Tibial artery (tissue), 4 donors: Measurements from ENCODE around the gene LBH.
A peak's percentile ranks its signal among the peaks of the same experiment; 100 is the strongest.
"Not testable (repeated sequence)": the region's sequence is repeated elsewhere in the genome, so short reads cannot be mapped to it uniquely, and the experiment has no call there.

ENCODE experiments used
- DNase-seq, 2 donors: peaks; one replicate each; pipeline ENCODE4 v3.0.0-alpha.2; 2019
- H3K27ac ChIP-seq, 2 donors: fragments of 200-600 bp; sonication (generic) in 1 of 2; 1 replicate in 1 of 2; 2 replicates in 1 of 2; pipeline ENCODE4 v1.5.1; 2018 to 2019; ENCODE audit warnings: mild to moderate bottlenecking in 1 of 2
- H3K27me3 ChIP-seq, 2 donors: fragments of 200-600 bp; sonication (generic) in 1 of 2; one replicate each; pipeline versions ENCODE4 v1.5.1 to v1.6.0; 2016 to 2019
- H3K36me3 ChIP-seq, 3 donors: fragments of 200-600 bp; sonication (generic) in 2 of 3; one replicate each; pipeline ENCODE4 v1.5.1; 2016 to 2019; ENCODE audit warnings: mild to moderate bottlenecking in 2 of 3
- H3K4me1 ChIP-seq, 4 donors: fragments of 200-600 bp; sonication (generic) in 2 of 4; 1 replicate in 3 of 4; 2 replicates in 1 of 4; pipeline ENCODE4 v1.5.1; 2016 to 2019
- H3K4me3 ChIP-seq, 2 donors: fragments of 200-600 bp; sonication (generic) in 1 of 2; 1 replicate in 1 of 2; 2 replicates in 1 of 2; pipeline ENCODE4 v1.5.1; 2018 to 2019; ENCODE audit warnings: mild to moderate bottlenecking in 2 of 2
- H3K9me3 ChIP-seq, 3 donors: fragments of 200-600 bp; sonication (generic) in 1 of 3; one replicate each; pipeline ENCODE4 v1.5.1; 2016 to 2019
- CTCF ChIP-seq, 2 experiments: fragments of 200-600 bp in 1 of 2; fragments of 450-650 bp in 1 of 2; IDR thresholded peaks; one replicate each; pipeline ENCODE4 v1.5.1; 2017 to 2019; ENCODE audit warnings: antibody characterized with exemption in 2 of 2, mild to moderate bottlenecking in 1 of 2, moderate library complexity in 1 of 2
- intact Hi-C: fragments of 100-400 bp; cut with DNase I; formaldehyde crosslinking; loops from one replicate; pipeline ENCODE4 v1.15.0; 2023; ENCODE audit warnings: low total_unique reads

Gene LBH

GRCh38 chr2:30265052-30266015, 34.0 kb downstream of the LBH start:
- Histone ChIP-seq H3K4me3 (peak overlapping the region in 1 of 2 donors; percentile 14), H3K36me3 (peaks cover 4 to 7% (median 6%) of the 10 kb centered on the region in 3 donors), H3K27me3 (no peaks in the 10 kb centered on the region), H3K9me3 (peaks cover 0 to 10% (median 0%) of the 10 kb centered on the region in 3 donors), H3K27ac (peak overlapping the region; percentile 66 to 67), H3K4me1 (peaks cover 0 to 32% (median 16%) of the 10 kb centered on the region in 4 donors)
- no peak for DNase-seq
- no peak for TF ChIP-seq CTCF (IDR thresholded peaks at IDR 0.05)
- intact Hi-C loops: no loop called here

- H3K36me3 ChIP-seq: peaks cover 0 to 1% (median 0%) of the 10 kb centered on the region in 3 donors
- intact Hi-C loops: no loop called here
- H3K4me1 ChIP-seq: peaks cover 0 to 32% (median 16%) of the 10 kb centered on the region in 4 donors
- H3K4me3 ChIP-seq: peak overlapping the region in 1 of 2 donors; percentile 14
- H3K27ac ChIP-seq: peak overlapping the region; percentile 66 to 67
- peak in 1 of 2 donors; percentile 31 for DNase-seq
- no peaks in the 10 kb centered on the region for H3K27me3 ChIP-seq
- H3K9me3 ChIP-seq: peaks cover 0 to 10% (median 0%) of the 10 kb centered on the region in 3 donors
- no peak for TF ChIP-seq CTCF (IDR thresholded peaks at IDR 0.05)
These were observed 34.8 kb downstream of the LBH start for GRCh38 chr2:30266051-30266621.

GRCh38 chr2:30266705-30267104, 35.4 kb downstream of the LBH start:
- no peak for DNase-seq
- H3K9me3 ChIP-seq: peaks cover 0 to 9% (median 0%) of the 10 kb centered on the region in 3 donors
- peak overlapping the region; percentile 66 to 67 for H3K27ac ChIP-seq
- H3K36me3 ChIP-seq: no peaks in the 10 kb centered on the region
- TF ChIP-seq CTCF (IDR thresholded peaks at IDR 0.05): no peak
- H3K4me1 ChIP-seq: peaks cover 0 to 32% (median 16%) of the 10 kb centered on the region in 4 donors
- intact Hi-C loops: no loop called here
- no peaks in the 10 kb centered on the region for H3K27me3 ChIP-seq
- no peak overlapping the region for H3K4me3 ChIP-seq

GRCh38 chr2:30267161-30267975, 36.0 kb downstream of the LBH start:
- Histone ChIP-seq H3K4me1 (peaks cover 0 to 32% (median 16%) of the 10 kb centered on the region in 4 donors), H3K27me3 (no peaks in the 10 kb centered on the region), H3K36me3 (no peaks in the 10 kb centered on the region), H3K9me3 (peaks cover 0 to 3% (median 0%) of the 10 kb centered on the region in 3 donors), H3K4me3 (no peak overlapping the region), H3K27ac (peak overlapping the region in 1 of 2 donors; percentile 66)
- TF ChIP-seq CTCF (IDR thresholded peaks at IDR 0.05): no peak
- intact Hi-C loops: no loop called here
- no peak for DNase-seq

- intact Hi-C loops: no loop called here
- no peak for DNase-seq
- H3K27me3 ChIP-seq: no peaks in the 10 kb centered on the region
- H3K9me3 ChIP-seq: no peaks in the 10 kb centered on the region
- peak overlapping the region; percentile 10 to 40 for H3K27ac ChIP-seq
- H3K36me3 ChIP-seq: no peaks in the 10 kb centered on the region
- H3K4me3 ChIP-seq: no peak overlapping the region
- no peak for TF ChIP-seq CTCF (IDR thresholded peaks at IDR 0.05)
- H3K4me1 ChIP-seq: peaks cover 0 to 39% (median 19%) of the 10 kb centered on the region in 4 donors
These were observed 37.0 kb downstream of the LBH start for GRCh38 chr2:30268296-30268871.

GRCh38 chr2:30269114-30269770, 37.9 kb downstream of the LBH start:
- peaks cover 0 to 46% (median 25%) of the 10 kb centered on the region in 4 donors for H3K4me1 ChIP-seq
- DNase-seq, H3K27ac ChIP-seq, H3K4me3 ChIP-seq, H3K36me3 ChIP-seq, H3K9me3 ChIP-seq, H3K27me3 ChIP-seq, intact Hi-C loops: not testable (repeated sequence)
